Measurements from ENCODE around the gene HS3ST5.
"Not testable (repeated sequence)": the region's sequence is repeated elsewhere in the genome, so short reads cannot be mapped to it uniquely, and the experiment has no call there.

HS3ST5 gene

DNA sequence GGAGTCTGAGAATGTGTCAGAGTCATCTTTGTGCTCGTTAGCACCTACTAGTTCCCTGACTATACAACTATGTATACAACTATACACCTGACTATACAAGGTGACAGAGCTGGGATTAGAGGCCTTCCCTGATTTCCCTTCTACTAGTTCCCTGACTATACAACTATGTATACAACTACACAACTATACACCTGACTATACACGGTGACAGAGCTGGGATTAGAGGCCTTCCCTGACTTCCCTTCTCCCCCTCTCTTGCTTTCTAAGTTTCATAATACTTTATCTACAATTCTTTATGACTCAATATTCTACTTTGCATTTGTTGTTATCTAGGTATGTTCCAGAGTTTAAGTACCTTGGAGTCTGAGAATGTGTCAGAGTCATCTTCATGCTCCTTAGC is 68.0 kb downstream of the HS3ST5 start:
- FAIRE-seq, result no peak

DNA sequence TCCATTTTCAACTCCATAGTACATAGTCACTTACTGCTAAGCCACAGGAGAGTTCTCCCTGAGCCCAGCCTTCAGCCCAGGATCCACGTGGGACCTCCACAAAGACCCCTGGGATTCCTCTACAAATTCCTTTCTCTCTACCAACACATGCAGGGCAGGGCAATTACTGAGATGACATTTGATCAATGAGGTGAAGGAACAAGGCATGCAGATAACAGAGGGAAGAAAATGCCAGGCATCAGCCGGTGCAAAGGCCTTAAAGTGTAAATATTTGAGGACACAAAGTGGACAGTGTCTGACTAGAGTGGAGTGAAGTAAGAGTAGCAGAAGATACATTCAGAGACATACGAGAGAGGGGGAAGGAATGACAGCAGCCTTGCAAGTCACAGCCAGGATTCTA is 70.2 kb downstream of the HS3ST5 start:
- FAIRE-seq, result no peak

DNA sequence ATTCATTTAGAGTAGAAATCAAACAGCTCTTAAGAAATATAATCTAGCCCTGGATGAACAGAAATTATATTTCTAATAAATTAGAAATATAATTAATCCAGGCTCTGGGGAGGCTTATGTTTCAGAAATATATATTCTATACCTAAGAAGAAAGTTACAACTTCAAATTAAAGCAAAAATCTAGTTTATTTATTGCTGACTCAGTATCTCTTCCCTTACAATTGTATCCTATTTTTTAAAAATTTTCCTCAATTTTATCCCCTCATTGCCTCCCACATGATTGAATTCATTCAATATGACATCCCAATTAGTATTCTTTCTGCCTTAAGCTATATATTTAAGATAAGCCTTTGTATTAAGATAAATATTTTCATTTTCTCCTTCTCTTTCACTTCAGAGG is 71.4 kb downstream of the HS3ST5 start:
- no peak for FAIRE-seq

DNA sequence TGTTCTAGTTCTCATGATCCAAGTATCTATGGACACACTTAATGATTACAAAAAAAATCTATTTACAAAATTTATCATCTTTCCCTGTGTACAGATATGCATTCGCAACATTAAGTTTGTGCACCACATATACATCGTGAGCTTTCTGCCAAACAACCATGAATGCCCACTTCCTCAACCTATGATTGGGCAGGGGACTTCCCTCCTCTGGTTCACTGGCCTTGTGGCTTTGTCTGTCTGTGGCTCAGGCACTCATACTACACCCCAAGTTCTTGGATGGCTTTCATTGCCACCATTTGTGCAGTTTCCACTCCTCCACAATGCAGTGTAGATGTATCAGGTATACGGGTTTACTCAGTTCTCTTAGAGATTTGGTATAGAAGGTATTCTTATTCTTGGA is 74.9 kb downstream of the HS3ST5 start:
- FAIRE-seq, result no peak

DNA sequence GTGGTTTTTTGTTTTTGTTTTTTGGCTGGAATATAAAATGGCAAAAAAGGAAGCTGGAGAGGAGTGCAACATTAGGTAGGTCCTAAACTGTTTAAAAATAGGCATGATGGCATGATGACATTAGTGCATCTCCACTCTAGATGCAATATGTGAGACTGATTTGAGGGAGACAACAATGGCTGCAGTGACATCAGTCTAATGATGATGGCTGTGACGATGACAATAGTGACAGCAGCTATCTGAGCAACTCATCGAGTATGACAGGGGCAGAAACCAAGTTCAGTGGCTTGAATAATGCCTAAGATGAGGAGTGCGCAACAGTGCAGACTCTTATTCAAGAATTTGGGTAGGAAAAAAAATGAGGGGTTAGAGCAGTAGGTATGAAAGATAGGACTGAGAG is 82.0 kb downstream of the HS3ST5 start:
- no peak for FAIRE-seq

DNA sequence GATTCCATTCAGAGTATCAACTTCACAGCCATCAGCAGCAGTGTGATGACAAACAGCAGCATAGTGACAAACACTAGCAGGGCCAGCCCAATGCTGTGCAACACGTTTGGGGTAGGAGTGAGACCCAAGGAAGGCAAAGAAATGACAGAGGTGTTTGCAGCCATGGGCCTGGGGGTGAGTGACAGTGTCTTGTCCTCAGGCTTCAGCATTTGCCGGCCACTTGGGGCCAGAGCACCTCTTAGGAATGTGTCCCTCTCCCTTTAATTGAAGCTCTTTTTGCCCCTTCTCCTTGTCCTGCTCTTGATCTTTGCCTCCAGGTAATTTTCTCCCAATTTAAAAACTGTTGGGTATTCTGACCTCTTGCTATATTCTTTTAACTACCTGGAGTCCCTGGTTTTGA is 84.4 kb downstream of the HS3ST5 start:
- no peak for FAIRE-seq

DNA sequence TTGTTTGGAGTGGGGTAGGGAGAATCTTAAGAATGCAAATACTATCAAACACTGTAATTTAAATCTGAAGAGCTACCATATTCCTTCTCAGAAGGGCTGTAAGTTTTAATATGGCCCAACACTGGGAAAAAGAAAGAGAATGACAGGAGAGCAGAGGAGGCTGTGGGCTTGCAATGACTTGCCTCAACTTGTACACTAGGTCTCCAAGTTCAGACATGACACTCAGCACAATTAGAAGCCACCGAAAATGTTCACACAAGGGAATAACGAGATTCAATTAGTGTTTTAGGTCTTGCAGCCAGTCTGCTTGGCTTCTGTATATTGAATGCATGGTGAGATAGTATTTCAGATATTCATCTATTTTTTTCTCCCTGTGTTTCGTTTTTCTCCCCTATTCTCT is 89.4 kb downstream of the HS3ST5 start:
- FAIRE-seq, result no peak

DNA sequence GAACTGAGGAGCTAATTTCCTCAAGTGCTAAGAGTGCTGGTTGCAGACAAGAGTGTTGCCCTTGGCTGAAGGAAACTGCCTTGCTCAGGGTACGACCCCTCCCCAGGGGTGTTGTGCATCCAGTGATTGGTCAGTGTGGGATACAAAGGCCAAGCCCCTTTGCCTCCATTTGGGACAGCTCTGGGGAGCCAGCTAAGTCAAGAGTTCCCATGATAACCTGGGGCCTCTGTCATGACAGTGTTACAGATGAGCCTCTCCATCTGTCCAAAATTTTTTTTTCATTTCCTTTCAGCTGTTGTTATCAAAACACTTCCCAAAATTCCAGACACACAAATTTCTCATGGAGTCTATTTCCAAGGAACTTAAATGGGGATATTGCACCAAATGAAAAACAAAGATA is 93.3 kb downstream of the HS3ST5 start:
- no peak for FAIRE-seq

DNA sequence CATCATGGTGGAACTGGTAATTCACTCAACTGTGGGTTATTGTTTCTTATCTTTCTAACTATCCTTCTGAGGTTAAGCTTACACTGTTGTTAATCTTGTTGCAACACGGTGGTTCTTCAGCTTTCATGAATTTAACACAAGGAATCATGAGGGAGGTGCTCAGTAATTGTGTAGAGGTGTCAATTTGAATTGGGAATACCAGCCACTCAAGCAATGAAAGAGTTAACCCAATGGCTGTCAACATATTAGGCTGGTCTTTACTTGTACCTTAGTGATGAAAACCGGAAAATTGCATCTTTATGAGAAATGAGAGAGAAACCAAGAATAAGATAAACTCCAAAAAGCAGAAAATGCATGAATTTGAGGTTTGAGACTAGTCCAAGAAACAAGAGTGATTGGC is 95.7 kb downstream of the HS3ST5 start:
- FAIRE-seq, result no peak

DNA sequence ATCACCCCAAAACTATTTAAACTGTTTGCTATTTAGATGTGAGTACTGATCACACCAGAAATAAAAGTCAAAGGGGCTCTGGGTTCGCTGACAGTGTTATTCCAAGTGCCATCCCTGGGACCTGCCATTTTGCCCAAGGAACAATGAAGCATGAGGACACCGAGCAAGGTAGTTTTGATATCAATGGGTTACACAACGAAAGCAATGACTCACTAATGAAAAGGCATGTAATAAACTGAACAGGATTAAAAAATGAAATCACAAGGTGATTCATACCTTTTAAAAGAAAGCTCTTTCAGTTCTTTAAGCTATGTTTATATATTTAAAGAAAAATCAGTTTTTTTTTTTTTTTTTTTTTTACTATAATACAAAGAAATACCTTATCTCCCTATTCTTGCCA is 102.0 kb downstream of the HS3ST5 start:
- no peak for FAIRE-seq

DNA sequence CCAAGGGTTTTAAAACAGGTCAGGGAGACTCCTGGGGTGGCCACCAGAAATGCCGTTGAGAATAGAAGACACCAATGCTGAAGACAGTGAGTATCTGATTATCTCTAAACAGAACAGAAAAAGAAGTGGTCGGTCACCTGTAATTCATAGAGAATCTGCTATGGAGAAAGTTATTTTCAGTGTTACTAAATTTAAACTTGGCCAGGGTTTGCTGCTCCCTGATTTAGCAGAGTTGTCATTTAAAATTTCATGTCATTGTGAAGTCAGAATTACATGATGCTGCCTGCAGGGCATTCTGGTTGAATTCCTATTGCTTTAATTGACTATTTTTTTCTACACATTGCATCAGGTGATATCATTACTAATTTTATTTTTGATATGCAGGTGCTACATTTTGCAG is 114.1 kb downstream of the HS3ST5 start:
- FAIRE-seq, result no peak

DNA sequence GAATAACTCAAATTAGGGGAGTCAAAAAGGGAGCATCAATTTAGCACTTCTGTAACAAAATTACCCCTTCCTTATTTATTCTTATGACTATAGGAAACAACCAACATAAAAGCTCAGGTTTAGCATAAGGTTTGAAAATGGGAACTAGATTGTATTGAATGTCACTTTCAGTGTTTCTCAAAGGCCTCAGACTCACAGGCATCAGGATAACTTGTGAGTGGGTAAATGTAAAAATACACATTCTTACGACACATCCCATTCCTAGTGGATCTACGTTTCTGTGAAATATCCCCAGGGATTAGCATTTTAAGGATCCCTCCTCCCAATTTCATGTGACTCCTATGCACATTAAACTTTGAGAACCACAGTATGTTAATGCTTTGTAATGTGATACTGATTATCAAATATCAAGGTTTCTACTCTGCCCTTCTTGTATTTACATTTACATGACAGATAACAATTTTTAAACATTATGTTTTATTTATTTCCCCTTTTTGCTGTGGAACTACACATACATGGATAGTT is 114.8 kb downstream of the HS3ST5 start:
- FAIRE-seq, result no peak

DNA sequence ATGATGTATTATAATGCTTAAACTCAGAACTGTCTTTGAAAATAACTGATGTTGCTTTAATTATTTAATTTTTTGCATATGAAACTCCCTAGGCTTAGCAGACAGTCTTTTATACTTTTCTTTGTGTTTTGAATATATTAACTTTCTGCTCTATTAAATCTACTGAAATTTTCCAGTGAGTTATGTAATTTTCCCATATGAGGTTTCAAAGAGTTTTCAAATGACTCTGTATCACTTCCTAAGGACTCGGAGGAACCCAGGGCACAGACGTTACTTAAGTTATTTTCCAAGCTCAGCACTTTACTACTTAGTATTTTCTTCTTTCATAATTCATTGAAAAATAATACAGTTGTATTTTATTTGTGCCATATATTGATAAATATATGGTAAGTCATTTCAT is 122.6 kb downstream of the HS3ST5 start:
- FAIRE-seq, result no peak

DNA sequence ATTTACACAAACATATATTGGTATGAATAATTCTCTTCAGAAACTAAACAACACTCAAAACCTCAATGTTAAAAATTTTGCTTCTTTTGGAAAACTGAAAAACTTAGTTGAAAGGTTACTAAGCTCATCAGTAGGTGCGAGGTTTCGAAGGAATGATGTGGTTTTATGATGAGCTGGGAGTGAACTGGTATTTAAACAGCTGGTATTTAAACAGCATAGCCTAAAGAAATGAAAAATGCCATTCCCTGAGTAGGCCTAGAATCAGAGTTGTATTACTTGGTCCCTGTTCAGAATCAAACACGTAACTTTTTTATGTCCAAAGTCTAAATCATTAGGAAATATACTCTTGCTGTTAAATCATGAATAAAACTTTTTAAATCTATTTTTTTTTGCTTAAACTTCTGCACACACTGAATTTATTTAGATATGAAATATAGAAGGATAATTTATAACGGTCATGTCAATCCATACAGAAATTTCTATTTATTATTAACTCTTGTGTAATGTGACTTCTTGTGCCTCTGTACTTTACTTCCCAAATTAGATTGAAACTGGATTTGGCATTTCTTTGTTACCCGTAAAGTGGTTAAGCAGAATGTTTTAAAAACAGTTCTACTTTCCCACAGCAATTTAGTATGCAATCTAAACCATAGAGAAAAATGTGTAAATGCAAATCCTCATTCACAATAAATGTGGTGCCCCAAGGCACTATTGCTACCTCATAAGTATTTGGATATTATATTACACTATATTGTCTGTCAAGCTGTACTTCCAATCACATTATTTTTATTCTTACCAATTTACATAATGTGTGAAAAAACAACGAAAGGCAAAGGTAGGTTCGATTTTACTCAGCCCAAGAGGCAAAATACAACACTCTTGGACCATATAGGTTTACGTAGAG is 124.1 kb downstream of the HS3ST5 start:
- no peak for FAIRE-seq

DNA sequence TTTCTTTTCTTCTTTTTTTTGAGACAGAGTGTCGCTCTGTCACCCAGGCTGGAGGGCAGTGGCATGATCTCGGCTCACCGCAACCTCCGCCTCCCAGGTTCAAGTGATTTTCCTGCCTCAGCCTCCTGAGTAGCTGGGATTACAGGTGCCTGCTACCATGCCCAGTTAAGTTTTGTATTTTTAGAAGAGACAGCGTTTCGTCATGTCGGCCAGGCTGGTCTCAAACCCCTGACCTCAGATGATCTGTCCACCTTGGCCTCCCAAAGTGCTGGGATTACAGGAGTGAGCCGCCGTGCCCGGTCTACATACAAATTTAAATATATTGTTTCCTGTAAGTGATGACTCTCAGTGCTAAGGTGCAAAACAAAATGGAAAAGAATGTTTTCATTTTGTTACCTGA is 124.8 kb downstream of the HS3ST5 start:
- FAIRE-seq, result not testable (repeated sequence)

DNA sequence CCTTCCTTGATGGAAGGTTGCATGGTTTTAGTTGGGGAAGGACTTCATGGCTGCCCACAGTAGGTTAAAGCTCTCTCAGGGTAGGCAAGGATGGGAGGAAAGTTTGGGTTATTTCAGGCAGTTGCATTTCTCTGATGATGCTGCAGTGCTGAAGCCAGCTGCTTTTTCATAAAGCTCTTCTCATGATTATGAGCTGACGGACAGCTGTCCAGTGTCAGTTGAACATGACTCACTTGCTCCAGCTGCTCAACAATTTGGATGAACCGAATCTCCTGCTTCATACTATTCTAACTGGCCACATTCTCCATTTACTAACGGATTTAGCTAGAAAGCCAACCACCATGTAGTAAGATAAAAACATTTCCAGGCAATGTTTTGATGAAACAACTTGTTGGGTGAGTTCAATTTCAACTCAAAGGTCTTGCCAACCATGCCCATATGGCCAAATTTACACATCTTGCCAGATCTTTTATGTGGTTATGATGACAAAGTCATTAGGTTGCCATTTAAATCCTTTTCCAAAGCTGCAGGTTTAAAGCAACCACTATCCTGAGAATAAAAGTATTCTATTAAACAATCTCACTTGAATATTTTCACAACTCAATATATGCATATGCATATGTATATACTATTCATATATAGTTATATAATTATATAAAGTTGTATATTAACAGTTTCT is 125.9 kb downstream of the HS3ST5 start:
- no peak for FAIRE-seq

DNA sequence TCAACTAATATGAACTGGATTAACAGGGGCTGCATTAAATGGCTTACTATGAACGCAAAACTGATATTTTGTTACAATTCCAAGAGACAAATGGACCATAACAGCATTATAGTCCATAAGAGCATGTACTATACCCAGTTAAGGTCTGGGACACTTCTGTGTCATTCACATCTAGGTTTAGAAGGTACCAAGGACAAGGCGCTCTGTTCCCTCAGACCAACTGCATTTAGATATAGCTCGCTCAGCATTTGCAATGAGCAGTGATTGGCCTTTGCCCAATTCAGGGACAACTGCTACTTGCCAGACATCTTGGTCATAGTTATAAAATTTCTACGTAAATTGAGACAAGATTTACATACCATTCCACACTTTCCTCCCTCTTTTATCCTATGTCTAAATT is 132.4 kb downstream of the HS3ST5 start:
- no peak for FAIRE-seq

DNA sequence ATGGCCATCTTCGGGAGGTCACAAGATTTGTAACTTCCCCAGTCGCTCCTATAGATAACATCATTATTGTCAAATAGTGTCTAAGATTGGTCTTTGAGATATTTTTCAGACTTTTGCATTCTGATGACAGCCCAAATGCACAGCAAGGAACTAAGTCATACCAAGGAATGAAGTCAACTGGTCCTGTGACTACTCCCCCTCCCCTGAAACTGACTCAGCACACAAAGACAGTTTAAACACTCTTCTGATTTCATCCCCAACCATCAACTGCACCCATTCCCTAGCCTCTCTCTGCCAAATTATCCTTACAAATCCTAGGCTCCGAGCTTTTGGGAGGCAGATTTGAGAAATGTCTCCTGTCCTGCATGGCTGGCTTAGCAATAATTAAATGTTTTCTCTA is 139.4 kb downstream of the HS3ST5 start:
- FAIRE-seq, result no peak

DNA sequence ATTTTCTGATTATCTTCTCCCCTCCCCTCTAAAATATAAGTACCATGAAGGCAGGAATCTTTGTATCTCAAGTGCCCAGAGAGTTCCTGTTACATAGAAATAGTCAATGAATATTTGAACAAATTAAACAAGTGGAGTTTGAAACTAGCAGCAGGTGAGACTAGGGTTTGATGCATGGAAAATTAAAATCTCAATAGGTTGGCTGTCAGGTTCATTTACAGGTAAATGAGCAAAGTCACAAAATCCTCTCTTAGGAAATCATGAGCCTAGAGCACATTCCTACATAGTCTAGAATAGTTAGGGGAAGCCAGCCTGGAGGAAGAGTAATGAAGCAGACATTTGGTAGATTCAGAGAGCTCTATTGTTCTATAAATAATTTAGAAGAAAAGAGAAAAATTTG is 140.4 kb downstream of the HS3ST5 start:
- FAIRE-seq, result no peak

DNA sequence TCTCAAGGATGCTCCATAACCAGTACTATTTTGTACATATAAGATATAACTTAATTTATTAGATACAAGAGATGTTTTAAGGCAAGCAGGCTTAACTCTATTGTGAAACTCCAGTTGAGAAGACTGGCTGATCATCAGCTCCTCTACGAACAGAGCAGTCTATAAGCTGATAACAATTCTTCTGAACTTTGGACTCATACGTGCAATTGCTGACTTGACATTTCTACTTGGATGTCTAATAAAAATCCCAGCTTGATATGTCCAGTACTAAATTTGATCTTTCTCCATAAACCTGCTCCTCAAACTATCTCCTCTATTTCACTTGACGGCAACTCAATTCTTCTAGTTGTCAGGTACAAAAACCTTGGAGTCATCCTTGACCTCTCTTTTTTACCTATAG is 141.9 kb downstream of the HS3ST5 start:
- no peak for FAIRE-seq

DNA sequence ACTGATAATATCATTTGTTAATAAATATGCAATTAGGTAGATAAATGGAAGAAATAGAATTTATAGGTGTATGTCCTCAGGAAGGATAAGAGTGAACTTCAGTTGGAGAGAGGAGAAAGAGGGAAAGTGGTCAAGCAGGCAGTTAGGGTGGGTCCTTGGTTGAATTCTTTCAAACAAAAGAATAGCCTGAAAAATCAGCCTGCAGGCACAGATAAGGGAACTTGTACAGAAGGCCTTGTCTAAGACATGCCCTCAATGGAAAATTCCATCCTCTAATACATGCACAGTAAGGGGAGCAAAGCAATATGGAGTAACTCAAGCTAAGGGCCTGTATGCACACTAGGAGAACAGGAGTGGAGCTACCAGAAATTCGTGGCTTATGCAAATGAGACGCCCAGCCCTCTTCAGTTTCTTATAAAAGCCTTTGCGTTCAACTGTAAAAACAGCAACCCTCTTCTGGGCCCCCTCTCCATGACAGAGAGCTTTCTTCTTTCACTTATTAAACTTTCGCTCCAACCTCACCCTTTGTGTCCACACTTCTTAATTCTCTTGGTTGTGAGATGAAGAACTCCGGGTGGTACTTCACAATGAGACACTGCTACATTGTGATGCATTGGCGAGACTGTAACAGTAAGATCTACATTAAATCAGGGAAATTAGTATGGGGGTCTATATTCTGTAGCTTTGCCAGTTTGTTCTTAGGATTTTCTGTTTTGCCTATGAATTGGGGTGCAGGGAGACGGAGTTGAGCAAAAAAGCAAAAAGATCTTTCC is 147.0 kb downstream of the HS3ST5 start:
- no peak for FAIRE-seq

DNA sequence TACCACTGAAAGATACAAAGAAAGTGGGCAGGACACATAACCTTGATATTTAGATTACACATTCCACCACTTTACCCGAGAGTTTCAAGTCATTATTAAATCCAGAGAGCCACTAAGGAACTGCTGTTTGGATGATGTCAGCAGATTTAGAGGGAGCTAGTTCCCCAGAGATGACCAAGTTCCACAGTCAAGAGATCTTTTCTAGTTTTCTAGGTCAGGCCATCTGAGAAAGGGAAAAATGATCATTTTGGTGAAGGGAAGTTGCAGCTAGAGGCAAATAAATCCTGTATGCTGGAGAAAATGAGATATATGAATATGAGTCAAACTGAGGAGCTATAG is 147.8 kb downstream of the HS3ST5 start:
- no peak for FAIRE-seq

DNA sequence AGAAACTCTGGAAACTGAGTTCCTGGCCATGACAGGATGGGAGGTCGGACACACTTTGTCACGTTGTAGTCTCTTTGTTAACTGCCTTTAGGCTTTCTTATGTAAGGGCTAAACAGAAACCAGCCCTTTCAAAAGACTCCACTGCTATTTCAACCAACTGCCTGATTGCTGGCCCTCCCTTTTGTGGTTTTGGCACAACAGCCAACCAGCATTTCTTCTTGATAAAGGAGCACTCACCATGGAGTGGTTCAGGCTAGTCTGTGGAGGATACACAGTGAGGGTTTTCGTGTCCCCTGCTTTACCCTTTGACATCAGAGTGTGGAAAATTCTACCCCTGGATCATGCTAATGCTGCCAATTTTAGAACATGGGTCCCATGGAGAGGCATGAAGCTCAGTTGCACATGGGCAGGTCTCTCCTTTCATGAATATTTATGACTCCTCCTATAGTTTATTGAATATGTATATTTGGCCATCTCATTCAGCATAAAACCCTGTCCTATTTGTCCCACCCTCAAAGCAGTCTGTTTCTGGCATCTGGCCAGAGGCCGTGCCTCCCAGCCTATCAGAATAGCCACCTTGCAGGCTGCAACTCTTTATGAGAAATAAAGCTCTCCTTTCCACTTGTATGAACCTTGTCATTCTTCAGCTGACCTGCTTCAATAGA is 148.3 kb downstream of the HS3ST5 start:
- FAIRE-seq, result no peak

Data from A204.1 (cell line).